ENCODE results near the gene RAB9B.

RAB9B gene, protein sequence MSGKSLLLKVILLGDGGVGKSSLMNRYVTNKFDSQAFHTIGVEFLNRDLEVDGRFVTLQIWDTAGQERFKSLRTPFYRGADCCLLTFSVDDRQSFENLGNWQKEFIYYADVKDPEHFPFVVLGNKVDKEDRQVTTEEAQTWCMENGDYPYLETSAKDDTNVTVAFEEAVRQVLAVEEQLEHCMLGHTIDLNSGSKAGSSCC

DNA sequence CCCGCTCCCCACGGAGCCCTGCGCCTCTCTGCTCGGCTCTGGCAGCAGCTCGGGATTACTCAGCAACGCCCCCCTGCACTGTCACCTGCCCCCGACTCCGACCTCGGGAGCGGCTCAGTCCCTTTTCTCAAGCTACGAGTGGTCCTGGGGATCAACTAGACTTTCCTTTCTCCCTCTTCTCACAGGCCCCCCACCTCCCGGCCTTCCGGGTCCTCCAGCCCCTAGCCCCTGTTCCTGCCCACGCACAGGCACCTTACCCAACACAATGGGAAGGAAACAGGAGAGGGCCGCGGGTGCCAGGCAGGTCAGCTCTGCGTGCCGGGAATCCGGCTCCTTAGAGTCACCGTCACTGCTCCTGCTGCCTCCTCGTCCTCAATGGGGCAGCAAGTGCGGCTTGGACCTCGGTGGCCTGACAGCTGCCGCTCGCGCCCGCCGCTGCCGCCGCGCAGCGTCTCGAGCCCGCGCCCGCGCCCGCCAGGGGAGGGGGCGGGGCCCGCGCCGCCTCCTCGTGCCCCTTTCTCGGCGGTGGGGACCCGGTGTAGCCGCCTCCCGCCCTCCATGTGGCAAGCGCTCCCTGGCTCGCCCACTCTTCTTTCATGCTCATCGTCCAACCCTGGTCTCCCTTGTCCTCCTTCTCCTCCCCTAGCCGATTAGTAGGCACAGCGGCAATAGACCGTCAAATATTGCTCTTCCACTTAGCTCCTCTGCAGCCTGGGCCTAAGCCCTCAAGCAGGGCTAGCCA lies at the start of gene RAB9B:
RAB9B (minus strand) TSS at position 455 of the 742 bp plus-strand sequence. CDS start 6,473 bp downstream, outside the sequence.
- H3K9ac ChIP-seq (ENCODE audit: low read length), result peak within 1 kb of the TSS; percentile 65

DNA sequence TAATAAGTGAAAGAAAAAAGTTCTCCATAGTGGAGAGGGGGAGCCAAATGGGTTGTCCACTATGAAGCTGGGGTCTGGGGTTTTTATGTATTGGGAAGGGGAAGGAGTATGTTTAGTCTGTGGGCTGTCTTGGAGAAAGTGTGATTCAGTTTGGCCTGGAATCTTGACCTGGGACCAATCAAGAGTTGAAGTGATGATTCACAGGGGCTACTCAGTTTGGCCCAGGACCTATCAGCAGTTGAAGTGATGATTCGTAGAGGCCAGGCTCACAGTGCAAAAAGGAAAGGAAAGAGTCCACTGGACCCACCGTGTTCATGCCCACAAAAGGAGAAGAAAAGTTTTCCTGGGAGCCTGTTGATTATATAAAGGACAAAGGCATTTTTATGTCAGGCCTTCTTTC lies 47.3 kb upstream of the RAB9B start:
- Histone ChIP-seq H3K36me3 (ENCODE audit: control insufficient read depth, insufficient read depth, low read length) (no peaks in the 10 kb centered on the region), H3K9me3 (ENCODE audit: control insufficient read depth, low read length) (no peaks in the 10 kb centered on the region), H3K9ac (ENCODE audit: low read length) (no peak overlapping the region), H3K27me3 (ENCODE audit: control insufficient read depth, insufficient read depth, low read length) (no peaks in the 10 kb centered on the region), H3K4me1 (ENCODE audit: control insufficient read depth, insufficient read depth, low read length) (peaks cover 3% of the 10 kb centered on the region), H3K4me3 (ENCODE audit: low read length) (no peak overlapping the region)

More for the DNA sequence above, at the start of gene RAB9B:
- H3K27me3 ChIP-seq (ENCODE audit: control insufficient read depth, insufficient read depth, low read length), result no peaks in the 10 kb centered on the region
- H3K4me1 ChIP-seq (ENCODE audit: control insufficient read depth, insufficient read depth, low read length), result no peaks in the 10 kb centered on the region
- peak within 1 kb of the TSS; percentile 36 for H3K4me3 ChIP-seq (ENCODE audit: low read length)
- no peaks in the 10 kb centered on the region for H3K9me3 ChIP-seq (ENCODE audit: control insufficient read depth, low read length)
- H3K36me3 ChIP-seq (ENCODE audit: control insufficient read depth, insufficient read depth, low read length), result no peaks in the 10 kb centered on the region

DNA sequence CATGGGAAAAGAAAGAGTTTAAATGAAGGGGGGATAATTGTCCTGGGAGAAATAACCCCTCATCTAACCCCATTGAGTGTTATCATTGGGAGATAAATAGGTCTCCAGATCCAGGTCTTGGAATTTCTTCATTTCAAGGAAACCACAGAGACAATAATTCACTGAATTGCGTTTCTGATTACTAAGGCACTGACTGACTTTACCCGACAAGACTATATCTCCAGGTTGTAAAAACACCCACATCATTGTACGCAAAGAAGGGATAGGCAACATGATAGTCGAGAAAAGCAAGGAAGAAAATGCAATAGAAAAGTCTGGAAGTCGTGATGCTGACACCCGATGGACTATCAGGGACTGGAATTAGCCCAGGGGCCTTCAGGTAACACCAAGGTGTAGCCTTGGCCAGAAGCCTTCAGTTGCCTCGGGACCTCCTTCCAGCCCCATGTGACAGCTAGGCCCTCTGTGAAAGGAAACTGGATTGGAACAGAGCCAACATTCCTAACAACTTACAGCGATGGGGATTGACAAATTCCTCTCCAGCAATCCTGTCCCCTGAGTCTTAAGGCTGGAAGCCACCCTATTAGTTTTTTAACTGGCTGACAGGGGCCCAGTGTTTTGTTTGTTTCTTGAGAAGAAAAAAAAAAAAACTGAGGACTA lies 46.5 kb upstream of the RAB9B start:
- no peak overlapping the region for H3K9ac ChIP-seq (ENCODE audit: low read length)
- H3K4me3 ChIP-seq (ENCODE audit: low read length), result no peak overlapping the region
- no peaks in the 10 kb centered on the region for H3K9me3 ChIP-seq (ENCODE audit: control insufficient read depth, low read length)
- H3K36me3 ChIP-seq (ENCODE audit: control insufficient read depth, insufficient read depth, low read length), result no peaks in the 10 kb centered on the region
- H3K27me3 ChIP-seq (ENCODE audit: control insufficient read depth, insufficient read depth, low read length), result no peaks in the 10 kb centered on the region
- peaks cover 3% of the 10 kb centered on the region for H3K4me1 ChIP-seq (ENCODE audit: control insufficient read depth, insufficient read depth, low read length)

DNA sequence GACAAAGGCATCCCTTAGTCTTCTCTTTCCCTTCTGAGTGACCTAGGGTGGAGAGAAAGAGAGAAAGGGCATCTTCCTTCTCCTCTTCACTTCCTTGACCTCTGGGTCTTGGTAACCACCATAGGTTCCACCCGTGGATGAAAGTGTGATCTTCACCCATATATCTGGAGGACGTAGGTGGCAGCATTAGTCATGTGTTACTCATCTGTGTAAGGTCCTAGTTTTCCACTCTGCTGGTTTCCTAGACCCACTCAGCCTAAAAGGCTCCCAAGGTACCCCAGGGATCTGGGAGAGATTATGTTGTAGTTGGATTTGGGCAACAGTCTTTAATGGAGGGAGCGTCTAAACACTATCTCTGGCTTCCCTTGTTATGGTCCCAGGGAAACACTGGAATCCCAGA lies 45.5 kb upstream of the RAB9B start:
- Histone ChIP-seq H3K9ac (ENCODE audit: low read length) (no peak overlapping the region), H3K4me1 (ENCODE audit: control insufficient read depth, insufficient read depth, low read length) (no peaks in the 10 kb centered on the region), H3K4me3 (ENCODE audit: low read length) (no peak overlapping the region), H3K9me3 (ENCODE audit: control insufficient read depth, low read length) (no peaks in the 10 kb centered on the region), H3K36me3 (ENCODE audit: control insufficient read depth, insufficient read depth, low read length) (no peaks in the 10 kb centered on the region), H3K27me3 (ENCODE audit: control insufficient read depth, insufficient read depth, low read length) (no peaks in the 10 kb centered on the region)

DNA sequence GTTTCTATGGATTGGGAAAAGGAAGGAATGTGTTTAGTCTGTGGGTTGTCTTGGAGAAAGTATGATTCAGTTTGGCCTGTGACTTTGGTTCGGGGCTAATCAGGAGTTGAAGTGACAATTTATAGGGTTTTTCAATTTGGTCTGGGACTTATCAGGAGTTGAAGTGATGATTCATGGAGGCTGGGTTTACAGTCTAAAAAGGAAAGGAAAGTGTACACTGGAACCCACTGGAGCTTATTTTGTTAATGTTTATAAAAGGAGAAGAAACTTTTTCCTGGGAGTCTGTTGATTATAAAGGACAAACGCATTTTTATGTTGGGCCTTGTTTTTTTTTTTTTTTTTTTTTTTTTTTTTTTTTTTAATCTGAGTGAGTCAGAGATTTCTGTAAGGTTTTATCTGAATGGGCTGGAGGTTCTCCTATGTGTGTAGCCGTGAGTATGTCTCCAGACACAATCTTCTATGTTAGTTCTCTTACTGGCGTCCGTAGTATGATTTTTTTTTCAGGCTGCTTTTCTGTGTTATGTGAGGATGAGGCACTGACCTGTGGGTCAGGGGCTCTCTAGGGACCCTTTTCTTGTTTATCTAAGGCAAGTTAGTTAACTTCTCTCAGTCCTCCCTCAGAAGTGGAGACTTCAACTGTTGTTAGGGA lies 33.0 kb upstream of the RAB9B start:
- no peaks in the 10 kb centered on the region for H3K36me3 ChIP-seq (ENCODE audit: control insufficient read depth, insufficient read depth, low read length)
- H3K4me3 ChIP-seq (ENCODE audit: low read length), result no peak overlapping the region
- no peaks in the 10 kb centered on the region for H3K27me3 ChIP-seq (ENCODE audit: control insufficient read depth, insufficient read depth, low read length)
- no peaks in the 10 kb centered on the region for H3K9me3 ChIP-seq (ENCODE audit: control insufficient read depth, low read length)
- H3K9ac ChIP-seq (ENCODE audit: low read length), result no peak overlapping the region
- H3K4me1 ChIP-seq (ENCODE audit: control insufficient read depth, insufficient read depth, low read length), result no peaks in the 10 kb centered on the region

DNA sequence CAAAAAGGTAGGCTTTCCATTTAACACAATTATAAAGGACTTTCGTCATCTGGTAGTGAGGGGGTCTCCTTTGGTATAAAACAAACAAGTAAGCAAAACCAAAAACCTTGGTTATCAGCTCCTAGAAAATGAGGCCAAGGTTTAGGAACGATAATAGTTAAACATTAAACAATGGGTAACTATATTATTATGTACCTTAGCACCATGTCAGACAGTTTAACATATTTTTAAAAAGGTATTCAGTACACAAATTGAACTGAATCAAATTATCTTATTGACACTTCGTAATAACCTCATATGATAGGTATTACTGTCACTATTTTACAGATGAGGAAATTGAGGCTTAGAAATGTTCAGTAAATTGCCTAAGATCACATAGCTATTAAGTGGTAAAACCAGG lies 32.1 kb upstream of the RAB9B start:
- Histone ChIP-seq H3K4me1 (ENCODE audit: control insufficient read depth, insufficient read depth, low read length) (no peaks in the 10 kb centered on the region), H3K36me3 (ENCODE audit: control insufficient read depth, insufficient read depth, low read length) (no peaks in the 10 kb centered on the region), H3K27me3 (ENCODE audit: control insufficient read depth, insufficient read depth, low read length) (no peaks in the 10 kb centered on the region), H3K9ac (ENCODE audit: low read length) (no peak overlapping the region), H3K9me3 (ENCODE audit: control insufficient read depth, low read length) (no peaks in the 10 kb centered on the region), H3K4me3 (ENCODE audit: low read length) (no peak overlapping the region)

DNA sequence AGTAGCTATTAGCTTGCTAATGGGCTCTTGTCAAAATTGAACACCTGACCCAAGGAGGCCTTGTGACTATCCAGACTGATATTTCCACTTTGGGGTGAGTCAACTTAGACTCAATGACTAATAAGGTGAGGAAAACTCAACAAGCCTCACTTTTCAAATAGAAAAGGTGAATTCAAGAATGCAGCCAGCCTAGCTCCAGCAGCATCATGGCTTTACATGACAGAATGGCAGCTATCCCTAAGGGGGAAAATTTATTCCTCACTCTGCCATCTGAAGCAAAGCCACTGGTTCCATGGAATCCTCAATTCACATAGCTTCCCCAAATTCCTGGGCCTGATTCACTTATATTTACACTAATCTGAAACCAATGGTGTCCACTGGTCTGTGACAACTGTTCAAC lies 29.1 kb upstream of the RAB9B start:
- no peak overlapping the region for H3K9ac ChIP-seq (ENCODE audit: low read length)
- no peaks in the 10 kb centered on the region for H3K27me3 ChIP-seq (ENCODE audit: control insufficient read depth, insufficient read depth, low read length)
- H3K4me3 ChIP-seq (ENCODE audit: low read length), result no peak overlapping the region
- peaks cover 4% of the 10 kb centered on the region for H3K4me1 ChIP-seq (ENCODE audit: control insufficient read depth, insufficient read depth, low read length)
- H3K36me3 ChIP-seq (ENCODE audit: control insufficient read depth, insufficient read depth, low read length), result no peaks in the 10 kb centered on the region
- H3K9me3 ChIP-seq (ENCODE audit: control insufficient read depth, low read length), result no peaks in the 10 kb centered on the region

DNA sequence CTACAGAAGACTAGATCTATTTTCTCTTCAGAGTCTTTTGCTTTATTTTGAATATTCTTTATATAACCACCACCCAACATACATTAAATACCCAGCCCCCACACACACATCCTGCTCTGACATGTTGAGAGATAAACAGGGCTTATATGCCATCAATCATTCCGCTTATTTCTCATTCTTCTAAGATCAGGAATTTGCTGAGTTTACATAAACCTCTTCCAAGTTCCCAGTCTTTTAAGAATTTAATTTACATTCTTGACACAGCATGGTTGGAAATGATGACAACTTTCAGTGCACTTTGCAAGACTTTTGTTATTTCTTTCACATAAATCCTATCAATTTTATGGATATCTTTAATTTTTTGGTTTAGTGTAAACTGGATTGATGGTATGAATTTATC lies 17.5 kb upstream of the RAB9B start:
- Histone ChIP-seq H3K36me3 (ENCODE audit: control insufficient read depth, insufficient read depth, low read length) (no peaks in the 10 kb centered on the region), H3K9me3 (ENCODE audit: control insufficient read depth, low read length) (no peaks in the 10 kb centered on the region), H3K27me3 (ENCODE audit: control insufficient read depth, insufficient read depth, low read length) (no peaks in the 10 kb centered on the region), H3K9ac (ENCODE audit: low read length) (no peak overlapping the region), H3K4me3 (ENCODE audit: low read length) (no peak overlapping the region), H3K4me1 (ENCODE audit: control insufficient read depth, insufficient read depth, low read length) (no peaks in the 10 kb centered on the region)

DNA sequence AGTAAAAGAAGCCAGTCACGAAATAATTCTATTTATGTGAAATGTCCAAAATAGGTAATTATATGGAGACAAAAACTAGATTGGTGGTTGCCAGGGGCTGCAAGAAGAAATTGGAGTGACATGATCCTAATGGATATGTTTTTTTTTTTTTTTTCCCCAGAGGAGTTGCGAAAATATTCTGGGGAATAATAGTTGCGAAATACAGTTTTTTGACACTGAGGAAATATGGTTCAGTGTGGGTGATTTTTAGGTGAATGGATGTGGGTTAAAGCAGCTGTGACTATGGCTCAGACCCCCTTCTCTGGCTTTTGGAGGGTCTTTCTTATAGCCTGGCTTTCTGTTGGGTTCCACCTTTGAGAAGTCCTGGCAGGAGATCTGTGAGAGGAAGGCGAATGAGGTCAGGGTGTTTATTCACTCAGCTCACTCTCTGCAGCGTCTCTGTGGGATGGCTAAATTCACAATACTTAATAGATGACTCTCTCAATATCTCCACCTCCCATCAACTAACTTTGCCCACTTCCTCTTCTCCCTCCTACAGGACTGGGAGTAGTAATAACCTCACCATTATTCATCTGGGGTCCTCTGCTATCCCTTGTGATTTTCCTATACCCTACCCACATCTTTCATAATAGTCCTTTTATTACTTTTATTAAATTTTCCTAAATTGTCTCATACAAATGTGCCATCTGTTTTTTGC lies 15.3 kb upstream of the RAB9B start:
- no peak overlapping the region for H3K4me3 ChIP-seq (ENCODE audit: low read length)

DNA sequence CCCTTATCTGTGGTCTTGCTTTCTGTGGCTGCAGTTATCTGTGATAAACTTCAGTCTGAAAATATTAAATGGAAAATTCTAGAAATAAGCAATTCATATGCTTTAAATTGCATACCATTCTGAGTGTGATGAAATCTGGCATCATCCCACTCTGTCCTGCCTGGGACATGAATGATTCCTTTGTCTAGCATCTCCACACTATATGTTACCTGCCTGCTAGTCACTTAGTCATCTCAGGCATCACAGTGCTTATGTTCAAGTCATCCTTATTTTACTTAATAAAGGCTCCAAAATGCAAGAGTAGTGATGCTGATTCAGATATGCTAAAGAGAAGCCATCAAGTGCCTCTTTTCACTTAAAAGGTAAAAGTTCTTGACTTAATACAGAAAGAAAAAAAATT lies 14.3 kb upstream of the RAB9B start:
- H3K36me3 ChIP-seq (ENCODE audit: control insufficient read depth, insufficient read depth, low read length), result no peaks in the 10 kb centered on the region

More for the DNA sequence above, 15.3 kb upstream of the RAB9B start:
- Histone ChIP-seq H3K27me3 (ENCODE audit: control insufficient read depth, insufficient read depth, low read length) (no peaks in the 10 kb centered on the region), H3K9me3 (ENCODE audit: control insufficient read depth, low read length) (no peaks in the 10 kb centered on the region), H3K36me3 (ENCODE audit: control insufficient read depth, insufficient read depth, low read length) (no peaks in the 10 kb centered on the region), H3K4me1 (ENCODE audit: control insufficient read depth, insufficient read depth, low read length) (no peaks in the 10 kb centered on the region), H3K9ac (ENCODE audit: low read length) (no peak overlapping the region)

DNA sequence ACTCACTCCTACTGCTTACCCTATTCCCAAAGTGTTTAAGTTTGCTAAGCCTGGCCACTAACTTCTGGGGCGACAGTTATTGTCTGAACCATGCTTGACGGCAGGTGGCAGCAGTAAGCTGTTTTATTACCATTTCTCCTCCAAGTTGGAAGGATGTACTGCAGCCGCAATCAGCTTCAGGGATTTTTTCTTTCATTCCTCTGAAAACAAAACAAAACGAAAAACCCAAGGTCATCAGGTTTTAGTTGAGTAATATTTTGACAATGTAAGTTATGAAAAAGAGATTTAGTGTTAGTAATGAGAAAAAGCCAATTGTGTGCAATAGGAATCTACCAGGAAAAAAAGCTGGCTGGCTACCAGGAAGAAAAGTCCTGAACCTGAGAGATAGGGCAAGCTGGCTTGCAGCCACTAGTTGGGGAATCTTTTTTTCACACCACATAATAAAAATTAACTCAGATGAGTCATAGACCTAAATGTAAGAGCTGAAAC lies 13.2 kb upstream of the RAB9B start:
- Histone ChIP-seq H3K36me3 (ENCODE audit: control insufficient read depth, insufficient read depth, low read length) (no peaks in the 10 kb centered on the region), H3K9ac (ENCODE audit: low read length) (no peak overlapping the region), H3K4me3 (ENCODE audit: low read length) (no peak overlapping the region), H3K4me1 (ENCODE audit: control insufficient read depth, insufficient read depth, low read length) (no peaks in the 10 kb centered on the region), H3K27me3 (ENCODE audit: control insufficient read depth, insufficient read depth, low read length) (no peaks in the 10 kb centered on the region), H3K9me3 (ENCODE audit: control insufficient read depth, low read length) (no peaks in the 10 kb centered on the region)

More for the DNA sequence above, 14.3 kb upstream of the RAB9B start:
- Histone ChIP-seq H3K27me3 (ENCODE audit: control insufficient read depth, insufficient read depth, low read length) (no peaks in the 10 kb centered on the region), H3K4me3 (ENCODE audit: low read length) (no peak overlapping the region), H3K4me1 (ENCODE audit: control insufficient read depth, insufficient read depth, low read length) (no peaks in the 10 kb centered on the region), H3K9me3 (ENCODE audit: control insufficient read depth, low read length) (no peaks in the 10 kb centered on the region), H3K9ac (ENCODE audit: low read length) (no peak overlapping the region)

Data from mucosa of stomach (tissue), 1 donor.